ENCODE results near the gene PLA2G10. TPM values are rescaled to one million over a fixed set of nuclear protein-coding genes. Genes with fewer than 3 reads are reported as not detected.
A peak's percentile ranks its signal among the peaks of the same experiment; 100 is the strongest.

PLA2G10 gene
- total and polyA plus RNA-seq, 2 of the 13 experiments (the other 11 are each of a cell fraction or from before 2014, with no cell fraction given): not detected

DNA sequence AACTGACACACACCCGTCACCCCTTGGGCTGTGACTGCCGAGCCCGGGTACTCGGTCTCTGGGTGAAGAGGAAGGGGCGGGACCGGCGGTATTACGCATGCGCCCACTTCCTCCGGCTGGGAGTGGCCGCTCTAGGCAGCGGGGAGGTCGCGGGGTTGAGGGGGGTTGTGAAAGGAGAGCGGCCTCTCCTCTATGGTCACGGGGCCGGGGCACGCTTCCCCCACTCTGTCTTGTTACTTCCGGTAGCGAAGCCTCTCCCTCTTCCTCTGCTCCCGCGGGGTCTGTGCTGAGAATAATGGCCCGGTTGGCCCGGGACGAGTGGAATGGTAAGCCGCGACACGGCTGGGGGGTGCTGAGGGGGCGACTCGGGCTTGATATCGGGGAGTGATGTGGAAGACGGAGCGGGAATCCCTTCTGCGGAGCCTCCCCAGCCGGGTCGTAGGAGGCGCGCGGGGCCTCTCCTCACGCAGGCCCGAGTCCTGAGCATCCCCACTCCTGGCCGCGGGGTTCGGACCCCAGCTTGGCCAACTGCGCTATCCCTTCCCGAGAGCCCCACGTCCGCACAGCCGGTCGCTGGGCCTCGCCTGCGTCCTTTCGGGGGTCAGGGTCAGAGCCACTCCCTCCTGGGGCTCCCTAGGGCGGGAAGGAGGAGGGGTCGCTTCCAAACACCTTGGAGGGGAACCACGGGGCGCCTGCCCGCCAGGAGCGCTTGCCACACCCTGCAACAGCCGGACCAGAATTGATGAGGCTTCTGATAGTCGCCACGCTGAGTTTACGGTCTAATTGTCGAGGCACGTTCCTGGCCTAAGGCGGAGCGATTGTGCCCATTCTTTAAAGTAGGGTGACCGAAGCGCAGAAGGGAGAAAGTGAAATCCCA lies 61.2 kb downstream of the PLA2G10 start, which contains the start of gene BFAR (continued):
- TF ChIP-seq ZNF556 (CRISPR knock-in tag; IDR thresholded peaks at IDR 0.05; ENCODE audit: borderline replicate concordance) (peak; percentile 88), ZNF331 (CRISPR knock-in tag; IDR thresholded peaks at IDR 0.05) (peak; percentile 95), FOXA1 (IDR thresholded peaks at IDR 0.05) (no peak), FOXA1 (CRISPR knock-in tag; IDR thresholded peaks at IDR 0.05) (peak; percentile 18; the same call in 1 of the 2 replicates), MTF2 (CRISPR knock-in tag; IDR thresholded peaks at IDR 0.05; ENCODE audit: borderline replicate concordance) (peak; percentile 71; the same call in 1 of the 2 replicates), GABPA (IDR thresholded peaks at IDR 0.05; ENCODE audit: low read depth, low read length) (peak; percentile 81), GABPA (CRISPR knock-in tag; IDR thresholded peaks at IDR 0.05; ENCODE audit: low read depth) (peak; percentile 96), ZFP37 (CRISPR knock-in tag; IDR thresholded peaks at IDR 0.05; ENCODE audit: borderline replicate concordance) (peak; percentile 81; the same call in 1 of the 2 replicates), PBX2 (CRISPR knock-in tag; IDR thresholded peaks at IDR 0.05) (peak; percentile 49; the same call in 1 of the 2 replicates), ZNF652 (CRISPR knock-in tag; IDR thresholded peaks at IDR 0.05; ENCODE audit: borderline replicate concordance, low read depth) (peak; percentile 63; the same call in 1 of the 2 replicates), ZNF414 (CRISPR knock-in tag; IDR thresholded peaks at IDR 0.05) (no peak; the same call in none of the 2 replicates), ZNF333 (CRISPR knock-in tag; IDR thresholded peaks at IDR 0.05; ENCODE audit: borderline replicate concordance) (peak; percentile 21), NFE2 (CRISPR knock-in tag; IDR thresholded peaks at IDR 0.05) (0 out of 2 replicates have a peak, but pooled peaks have one; percentile 22), SNAI1 (CRISPR knock-in tag; IDR thresholded peaks at IDR 0.05; ENCODE audit: borderline replicate concordance) (no peak), ZNF33B (CRISPR knock-in tag; IDR thresholded peaks at IDR 0.05) (peak; percentile 11; the same call in 1 of the 2 replicates)
- TF ChIP-seq, protein P1, sequence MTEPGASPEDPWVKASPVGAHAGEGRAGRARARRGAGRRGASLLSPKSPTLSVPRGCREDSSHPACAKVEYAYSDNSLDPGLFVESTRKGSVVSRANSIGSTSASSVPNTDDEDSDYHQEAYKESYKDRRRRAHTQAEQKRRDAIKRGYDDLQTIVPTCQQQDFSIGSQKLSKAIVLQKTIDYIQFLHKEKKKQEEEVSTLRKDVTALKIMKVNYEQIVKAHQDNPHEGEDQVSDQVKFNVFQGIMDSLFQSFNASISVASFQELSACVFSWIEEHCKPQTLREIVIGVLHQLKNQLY (CRISPR knock-in tag; IDR thresholded peaks at IDR 0.05): peak; percentile 84
- TF ChIP-seq, protein P2, sequence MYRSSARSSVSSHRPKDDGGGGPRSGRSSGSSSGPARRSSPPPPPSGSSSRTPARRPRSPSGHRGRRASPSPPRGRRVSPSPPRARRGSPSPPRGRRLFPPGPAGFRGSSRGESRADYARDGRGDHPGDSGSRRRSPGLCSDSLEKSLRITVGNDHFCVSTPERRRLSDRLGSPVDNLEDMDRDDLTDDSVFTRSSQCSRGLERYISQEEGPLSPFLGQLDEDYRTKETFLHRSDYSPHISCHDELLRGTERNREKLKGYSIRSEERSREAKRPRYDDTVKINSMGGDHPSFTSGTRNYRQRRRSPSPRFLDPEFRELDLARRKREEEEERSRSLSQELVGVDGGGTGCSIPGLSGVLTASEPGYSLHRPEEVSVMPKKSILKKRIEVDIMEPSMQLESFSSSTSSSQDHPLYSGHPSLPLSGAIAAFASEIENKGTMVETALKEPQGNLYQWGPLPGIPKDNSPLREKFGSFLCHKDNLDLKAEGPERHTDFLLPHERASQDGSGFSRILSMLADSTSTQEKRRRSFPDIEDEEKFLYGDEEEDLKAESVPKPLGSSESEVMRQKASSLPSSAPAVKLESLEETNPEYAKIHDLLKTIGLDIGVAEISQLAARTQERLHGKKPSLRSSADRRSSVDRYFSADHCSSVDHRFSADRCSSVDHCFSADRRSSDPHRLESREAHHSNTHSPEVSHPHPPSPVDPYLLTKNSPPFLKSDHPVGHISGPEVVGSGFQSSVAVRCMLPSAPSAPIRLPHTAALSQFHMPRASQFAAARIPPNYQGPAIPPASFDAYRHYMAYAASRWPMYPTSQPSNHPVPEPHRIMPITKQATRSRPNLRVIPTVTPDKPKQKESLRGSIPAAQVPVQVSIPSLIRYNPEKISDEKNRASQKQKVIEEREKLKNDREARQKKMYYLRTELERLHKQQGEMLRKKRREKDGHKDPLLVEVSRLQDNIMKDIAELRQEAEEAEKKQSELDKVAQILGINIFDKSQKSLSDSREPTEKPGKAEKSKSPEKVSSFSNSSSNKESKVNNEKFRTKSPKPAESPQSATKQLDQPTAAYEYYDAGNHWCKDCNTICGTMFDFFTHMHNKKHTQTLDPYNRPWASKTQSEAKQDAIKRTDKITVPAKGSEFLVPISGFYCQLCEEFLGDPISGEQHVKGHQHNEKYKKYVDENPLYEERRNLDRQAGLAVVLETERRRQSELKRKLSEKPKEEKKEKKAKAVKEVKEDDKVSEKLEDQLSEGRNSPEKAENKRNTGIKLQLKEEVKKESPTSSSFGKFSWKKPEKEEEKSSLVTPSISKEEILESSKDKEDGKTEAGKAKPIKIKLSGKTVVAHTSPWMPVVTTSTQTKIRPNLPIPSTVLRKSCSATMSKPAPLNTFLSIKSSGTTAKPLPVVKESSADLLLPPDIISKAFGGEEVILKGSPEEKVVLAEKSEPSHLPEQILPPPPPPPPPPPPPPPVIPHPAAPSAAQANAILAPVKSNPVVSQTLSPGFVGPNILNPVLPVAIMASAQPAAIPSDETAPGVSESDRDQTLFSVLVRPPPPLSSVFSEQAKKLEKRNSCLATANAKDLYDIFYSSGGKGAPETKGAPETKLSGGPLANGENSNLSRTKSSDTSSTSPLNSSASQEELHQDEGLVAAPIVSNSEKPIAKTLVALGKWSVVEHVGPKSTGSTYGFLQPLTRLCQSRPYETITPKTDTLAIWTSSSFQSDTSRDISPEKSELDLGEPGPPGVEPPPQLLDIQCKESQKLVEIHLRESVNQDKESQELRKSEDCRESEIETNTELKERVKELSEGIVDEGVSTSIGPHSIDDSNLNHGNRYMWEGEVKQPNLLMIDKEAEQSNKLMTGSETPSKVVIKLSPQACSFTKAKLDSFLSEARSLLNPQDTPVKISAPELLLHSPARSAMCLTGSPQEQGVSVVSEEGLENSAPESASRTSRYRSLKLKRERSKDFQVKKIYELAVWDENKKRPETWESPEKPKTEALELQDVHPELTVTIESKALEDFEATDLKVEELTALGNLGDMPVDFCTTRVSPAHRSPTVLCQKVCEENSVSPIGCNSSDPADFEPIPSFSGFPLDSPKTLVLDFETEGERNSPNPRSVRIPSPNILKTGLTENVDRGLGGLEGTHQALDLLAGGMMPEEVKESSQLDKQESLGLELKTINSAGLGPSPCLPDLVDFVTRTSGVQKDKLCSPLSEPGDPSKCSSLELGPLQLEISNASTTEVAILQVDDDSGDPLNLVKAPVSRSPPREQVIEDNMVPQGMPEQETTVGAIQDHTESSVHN (CRISPR knock-in tag; IDR thresholded peaks at IDR 0.05): no peak

Data from HepG2 (cell line).